Measurements from ENCODE around the gene PTTG1IP2. TPM values are rescaled to one million over a fixed set of nuclear protein-coding genes. Genes with fewer than 3 reads are reported as not detected.

PTTG1IP2 gene
- total RNA-seq = not detected in 2 replicates

GRCh38 chr7:90469554-90469953 lies at the start of gene PTTG1IP2:
TSS of gene PTTG1IP2 (plus strand) at chr7:90469639. CDS start at chr7:90469787, 148 bp downstream.

Other genes with a start within 250 kb of the PTTG1IP2 start
- gene CFAP69, start 224.5 kb upstream of the PTTG1IP2 start, total RNA-seq = 7.7 and 10.4 TPM in 2 replicates
- under 0.01 TPM in 1 of 2 replicates, not detected in the other for gene FAM237B, start 148.3 kb upstream of the PTTG1IP2 start, total RNA-seq
- gene GTPBP10, start 122.9 kb upstream of the PTTG1IP2 start, total RNA-seq = 12.5 and 12.7 TPM in 2 replicates
- 29.6 and 39.3 TPM in 2 replicates for gene CLDN12, start 66.2 kb upstream of the PTTG1IP2 start, total RNA-seq
- 23.3 and 33.9 TPM in 2 replicates for gene CDK14, start 126.7 kb downstream of the PTTG1IP2 start, total RNA-seq